Endodermal cell (in vitro differentiated cells): ENCODE data around the gene STARD13. TPM values are rescaled to one million over a fixed set of nuclear protein-coding genes. Genes with fewer than 3 reads are reported as not detected.

Experiments
- DNase-seq: peaks from one replicate; pipeline ENCODE4 v3.0.0-alpha.2; 2017
- H3K27ac ChIP-seq: 2 replicates; pipeline ENCODE4 v1.5.1; 2013; ENCODE audit warnings: mild to moderate bottlenecking, low read depth, low read length, moderate library complexity
- H3K27me3 ChIP-seq: 2 replicates; pipeline ENCODE4 v1.6.1; 2013; ENCODE audit warnings: mild to moderate bottlenecking, low read length, moderate library complexity; ENCODE audit not compliant: insufficient read depth, control insufficient read depth, poor library complexity, severe bottlenecking
- H3K36me3 ChIP-seq: 2 replicates; pipeline ENCODE4 v1.7.0; 2013; ENCODE audit warnings: mild to moderate bottlenecking, low read length, moderate library complexity; ENCODE audit not compliant: control insufficient read depth, insufficient read depth
- H3K4me1 ChIP-seq: one replicate; pipeline ENCODE4 v1.7.0; 2013; ENCODE audit warnings: low read length; ENCODE audit not compliant: control insufficient read depth, insufficient read depth
- H3K4me3 ChIP-seq: 2 replicates; pipeline ENCODE4 v1.5.1; 2013; ENCODE audit warnings: mild to moderate bottlenecking, low read length, moderate library complexity
- H3K9ac ChIP-seq: 2 replicates; pipeline ENCODE4 v1.6.1; 2013; ENCODE audit warnings: mild to moderate bottlenecking, low read length, moderate library complexity; ENCODE audit not compliant: poor library complexity, severe bottlenecking; ENCODE audit errors: extremely low read depth
- H3K9me3 ChIP-seq: 2 replicates; pipeline ENCODE4 v1.6.1; 2013; ENCODE audit warnings: mild to moderate bottlenecking, low read length, moderate library complexity; ENCODE audit not compliant: control insufficient read depth
- H3K27ac Mint-ChIP-seq: 2 replicates; pipeline ENCODE4 v1.8.0; 2020; ENCODE audit warnings: mixed read lengths
- H3K27me3 Mint-ChIP-seq: 2 replicates; pipeline ENCODE4 v1.8.0; 2021; ENCODE audit warnings: mild to moderate bottlenecking, mixed read lengths; ENCODE audit not compliant: insufficient read depth
- H3K36me3 Mint-ChIP-seq: 2 replicates; pipeline ENCODE4 v1.8.0; 2020; ENCODE audit warnings: low read depth, mixed read lengths
- H3K4me1 Mint-ChIP-seq: 2 replicates; pipeline ENCODE4 v1.8.0; 2020; ENCODE audit warnings: mixed read lengths
- H3K4me3 Mint-ChIP-seq: 2 replicates; pipeline ENCODE4 v1.8.0; 2020; ENCODE audit warnings: mild to moderate bottlenecking, moderate library complexity, mixed read lengths
- H3K9me3 Mint-ChIP-seq: 2 replicates; pipeline ENCODE4 v1.8.0; 2020; ENCODE audit warnings: mild to moderate bottlenecking, mixed read lengths
- CTCF ChIP-seq: fragments of 200-600 bp; sonication (generic); conservative IDR thresholded peaks from 2 replicates; pipeline ENCODE4 v1.5.0; 2021; ENCODE audit warnings: antibody characterized with exemption, mild to moderate bottlenecking
- WGBS, 2 experiments: methylation state at CpG; one replicate each; pipeline versions ENCODE4 v1.1.5 to v1.1.7; 2013; ENCODE audit warnings: missing lambda C conversion rate in 2 of 2, mixed read lengths in 1 of 2; ENCODE audit not compliant: insufficient coverage in 1 of 2, insufficient read length in 1 of 2; 5-methylcytosine and 5-hydroxymethylcytosine counted together
- total RNA-seq, 2 donors: library from RNA; stranded (reverse); fragmentation: NEBNext Ultra II Directional in 1 of 2; extraction: Animal tissue kit (Norgen Biotek cat#: 25700) in 1 of 2; gene quantifications; 2 replicates in 1 of 2; 3 replicates in 1 of 2; pipeline ENCODE4 v1.2.1, GENCODE V29; 2021

Gene STARD13
- total RNA-seq, 2 donors from 2014 or later, result 2.5 to 3.7 TPM

GRCh38 chr13:33289966-33290365 lies 4.4 kb upstream of the STARD13 start:
- no peaks in the 10 kb centered on the region for H3K27me3 ChIP-seq
- 91 to 100% methylated on average over 1 to 3 of the region's 3 CpGs for WGBS, 2 experiments
- Mint-ChIP-seq H3K27me3 (peaks cover 9% of the 10 kb centered on the region), H3K9me3 (no peaks in the 10 kb centered on the region), H3K36me3 (no peaks in the 10 kb centered on the region), H3K4me3 (no peak overlapping the region), H3K4me1 (peaks cover 9% of the 10 kb centered on the region), H3K27ac (no peak overlapping the region)
- no peak overlapping the region for H3K27ac ChIP-seq
- TF ChIP-seq CTCF, result no peak
- DNase-seq, result no peak
- no peak overlapping the region for H3K4me3 ChIP-seq
- H3K4me1 ChIP-seq, result no peaks in the 10 kb centered on the region
- H3K9me3 ChIP-seq, result no peaks in the 10 kb centered on the region
- no peaks in the 10 kb centered on the region for H3K36me3 ChIP-seq
- H3K9ac ChIP-seq, result no peak overlapping the region

- WGBS, 2 experiments, result 79 to 88% methylated on average over 11 to 15 of the region's 15 CpGs
- H3K4me1 Mint-ChIP-seq, result peaks cover 14% of the 10 kb centered on the region
Measured at GRCh38 chr13:33287142-33287882, 1.8 kb upstream of the STARD13 start.

GRCh38 chr13:33286128-33286527 lies 573 bp upstream of the STARD13 start:
- DNase-seq, result no peak
- Histone ChIP-seq H3K4me1 (no peaks in the 10 kb centered on the region), H3K36me3 (no peaks in the 10 kb centered on the region), H3K4me3 (peak overlapping the region; percentile 80), H3K27ac (no peak overlapping the region), H3K27me3 (no peaks in the 10 kb centered on the region), H3K9me3 (no peaks in the 10 kb centered on the region), H3K9ac (peak overlapping the region; percentile 33)
- Mint-ChIP-seq H3K27me3 (peaks cover 9% of the 10 kb centered on the region), H3K27ac (peak overlapping the region; percentile 88), H3K4me3 (peak overlapping the region; percentile 67), H3K4me1 (peaks cover 14% of the 10 kb centered on the region), H3K36me3 (no peaks in the 10 kb centered on the region), H3K9me3 (no peaks in the 10 kb centered on the region)
- WGBS, 2 experiments, result 82 to 93% methylated on average over 4 to 5 of the region's 5 CpGs
- no peak for TF ChIP-seq CTCF

More at GRCh38 chr13:33287142-33287882, 1.8 kb upstream of the STARD13 start:
- H3K27ac Mint-ChIP-seq, result no peak overlapping the region
- H3K9me3 Mint-ChIP-seq, result no peaks in the 10 kb centered on the region
- peaks cover 9% of the 10 kb centered on the region for H3K27me3 Mint-ChIP-seq
- Histone ChIP-seq H3K27ac (no peak overlapping the region), H3K9me3 (no peaks in the 10 kb centered on the region), H3K9ac (no peak overlapping the region), H3K4me3 (no peak overlapping the region), H3K27me3 (no peaks in the 10 kb centered on the region), H3K4me1 (no peaks in the 10 kb centered on the region), H3K36me3 (no peaks in the 10 kb centered on the region)
- DNase-seq, result no peak
- no peaks in the 10 kb centered on the region for H3K36me3 Mint-ChIP-seq
- no peak overlapping the region for H3K4me3 Mint-ChIP-seq
- TF ChIP-seq CTCF, result no peak
